MCF 10A (cell line): Measurements from ENCODE around the gene SLC5A10. TPM values are rescaled to one million over a fixed set of nuclear protein-coding genes. Genes with fewer than 3 reads are reported as not detected.
"Not testable (repeated sequence)": the region's sequence is repeated elsewhere in the genome, so short reads cannot be mapped to it uniquely, and the experiment has no call there.

Experiments used
- BruUV-seq: library from RNA; stranded (reverse); fragments of 400-500 nt; replicated peaks from 2 replicates; lab custom pipeline; 2021; lab: Mats Ljungman, UMichigan
- CTCF ChIA-PET: fragments of 300-600 bp; sonication (Branson Sonifier 250); formaldehyde crosslinking; extraction: SDS; loops from one replicate; lab custom pipeline; 2021; ENCODE audit warnings: antibody characterized with exemption, inconsistent platforms; lab: Yijun Ruan, JAX
- POLR2A ChIA-PET: fragments of 300-600, 350-650 bp; sonication (Branson Sonifier 250); formaldehyde crosslinking; extraction: SDS; loops from one replicate; lab custom pipeline; 2020; ENCODE audit warnings: antibody characterized with exemption, inconsistent platforms; lab: Yijun Ruan, JAX
- DNase-seq: peaks from one replicate; pipeline ENCODE4 v3.0.0-alpha.2; 2018; ENCODE audit not compliant: unreplicated experiment
- H3K27ac Mint-ChIP-seq: one replicate; pipeline ENCODE4 v1.8.0; 2022; ENCODE audit warnings: mild to moderate bottlenecking, low read depth, mixed read lengths; ENCODE audit not compliant: unreplicated experiment
- H3K27me3 Mint-ChIP-seq: one replicate; pipeline ENCODE4 v1.8.0; 2022; ENCODE audit warnings: mixed read lengths; ENCODE audit not compliant: insufficient read depth, unreplicated experiment
- H3K36me3 Mint-ChIP-seq: one replicate; pipeline ENCODE4 v1.8.0; 2022; ENCODE audit warnings: mild to moderate bottlenecking, moderate library complexity, mixed read lengths; ENCODE audit not compliant: insufficient read depth, unreplicated experiment
- H3K4me1 Mint-ChIP-seq: one replicate; pipeline ENCODE4 v1.8.0; 2022; ENCODE audit warnings: mixed read lengths; ENCODE audit not compliant: insufficient read depth, unreplicated experiment
- H3K4me3 Mint-ChIP-seq: one replicate; pipeline ENCODE4 v1.8.0; 2022; ENCODE audit warnings: mild to moderate bottlenecking, moderate library complexity, mixed read lengths; ENCODE audit not compliant: unreplicated experiment
- H3K9me3 Mint-ChIP-seq: one replicate; pipeline ENCODE4 v1.8.0; 2022; ENCODE audit warnings: mixed read lengths; ENCODE audit not compliant: unreplicated experiment
- intact Hi-C: fragments of 100-400 bp; cut with micrococcal nuclease; formaldehyde crosslinking; loops from 2 replicates; pipeline ENCODE4 v1.14.1; 2022
- total RNA-seq: library from RNA; stranded (reverse); gene quantifications from 2 replicates; pipeline ENCODE4 v1.2.3, GENCODE V29; 2022
- TF ChIP-seq, protein P1 (sequence below): fragments of 200-600 bp; IDR thresholded peaks from one replicate; pipeline ENCODE4 v1.8.0; 2022; ENCODE audit warnings: antibody characterized with exemption, mild to moderate bottlenecking; ENCODE audit not compliant: unreplicated experiment

Gene SLC5A10
- total RNA-seq, 1 experiment from 2014 or later = 0.16 TPM

DNA sequence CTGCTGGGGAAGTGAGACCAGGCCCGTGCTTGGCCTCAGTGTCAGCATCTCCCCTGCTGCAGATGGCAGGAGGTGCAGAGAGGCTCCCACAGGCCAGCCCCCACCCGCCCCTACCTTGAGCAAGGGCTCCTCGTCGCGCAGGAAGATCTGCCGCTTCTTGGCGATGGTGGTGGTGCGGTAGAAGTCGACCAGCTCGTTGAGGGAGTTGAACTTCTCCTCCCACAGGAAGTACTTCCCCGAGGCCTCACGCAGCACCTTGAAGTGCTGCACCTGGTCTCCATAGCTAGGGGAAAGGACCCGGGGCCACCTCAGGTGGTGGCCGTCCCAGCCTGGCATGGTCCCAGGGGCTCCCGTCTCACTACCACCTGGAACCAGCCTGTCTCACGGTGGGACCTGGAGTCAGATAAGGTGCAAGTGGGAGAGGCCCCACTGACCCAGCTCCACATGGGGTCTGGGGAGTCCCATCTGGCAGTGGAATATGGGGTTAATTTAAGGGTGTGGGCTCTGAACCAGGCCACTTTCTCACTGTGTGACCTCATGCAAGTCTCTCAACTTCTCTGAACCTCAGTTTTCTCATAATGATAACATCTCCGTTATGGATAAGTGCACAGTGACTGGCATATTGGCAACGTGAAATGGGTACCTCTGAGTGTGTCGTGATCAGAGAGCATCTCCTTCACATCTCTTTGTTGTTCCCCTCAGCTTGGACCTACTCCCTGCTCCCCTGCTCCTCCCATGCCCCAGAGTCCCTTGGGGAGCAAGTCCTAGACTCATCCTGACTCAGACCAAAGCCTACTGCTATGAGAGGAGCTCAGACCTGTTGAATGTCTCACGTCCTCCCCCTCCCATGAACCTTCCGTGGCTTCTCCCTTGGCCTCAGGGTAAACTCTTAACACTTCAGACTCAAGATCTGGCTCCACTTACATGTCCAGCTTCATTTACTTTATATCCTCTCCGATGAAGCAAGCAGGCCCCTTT is 72.4 kb downstream of the SLC5A10 start:
- BruUV-seq = no TSS peak
- H3K36me3 Mint-ChIP-seq = no peaks in the 10 kb centered on the region
- ChIA-PET CTCF (interaction anchor here (0.6 to 3.5 kb wide), 3 partner anchors 11 to 63 kb away, joined by 3 to 22 read pairs (median 6); no protein-coding TSS in a partner anchor), POLR2A (interaction anchor here (2.2 kb wide), 1 partner anchor 20 kb away, joined by 8 read pairs; the partner anchor contains the start of gene FAM83G)
- H3K27ac Mint-ChIP-seq = no peak overlapping the region
- DNase-seq = peak; percentile 30
- intact Hi-C loops = no loop called here
- H3K4me3 Mint-ChIP-seq = no peak overlapping the region
- H3K9me3 Mint-ChIP-seq = no peaks in the 10 kb centered on the region
- no peaks in the 10 kb centered on the region for H3K4me1 Mint-ChIP-seq
- no peaks in the 10 kb centered on the region for H3K27me3 Mint-ChIP-seq
- TF ChIP-seq, protein P1, sequence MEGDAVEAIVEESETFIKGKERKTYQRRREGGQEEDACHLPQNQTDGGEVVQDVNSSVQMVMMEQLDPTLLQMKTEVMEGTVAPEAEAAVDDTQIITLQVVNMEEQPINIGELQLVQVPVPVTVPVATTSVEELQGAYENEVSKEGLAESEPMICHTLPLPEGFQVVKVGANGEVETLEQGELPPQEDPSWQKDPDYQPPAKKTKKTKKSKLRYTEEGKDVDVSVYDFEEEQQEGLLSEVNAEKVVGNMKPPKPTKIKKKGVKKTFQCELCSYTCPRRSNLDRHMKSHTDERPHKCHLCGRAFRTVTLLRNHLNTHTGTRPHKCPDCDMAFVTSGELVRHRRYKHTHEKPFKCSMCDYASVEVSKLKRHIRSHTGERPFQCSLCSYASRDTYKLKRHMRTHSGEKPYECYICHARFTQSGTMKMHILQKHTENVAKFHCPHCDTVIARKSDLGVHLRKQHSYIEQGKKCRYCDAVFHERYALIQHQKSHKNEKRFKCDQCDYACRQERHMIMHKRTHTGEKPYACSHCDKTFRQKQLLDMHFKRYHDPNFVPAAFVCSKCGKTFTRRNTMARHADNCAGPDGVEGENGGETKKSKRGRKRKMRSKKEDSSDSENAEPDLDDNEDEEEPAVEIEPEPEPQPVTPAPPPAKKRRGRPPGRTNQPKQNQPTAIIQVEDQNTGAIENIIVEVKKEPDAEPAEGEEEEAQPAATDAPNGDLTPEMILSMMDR = no peak

DNA sequence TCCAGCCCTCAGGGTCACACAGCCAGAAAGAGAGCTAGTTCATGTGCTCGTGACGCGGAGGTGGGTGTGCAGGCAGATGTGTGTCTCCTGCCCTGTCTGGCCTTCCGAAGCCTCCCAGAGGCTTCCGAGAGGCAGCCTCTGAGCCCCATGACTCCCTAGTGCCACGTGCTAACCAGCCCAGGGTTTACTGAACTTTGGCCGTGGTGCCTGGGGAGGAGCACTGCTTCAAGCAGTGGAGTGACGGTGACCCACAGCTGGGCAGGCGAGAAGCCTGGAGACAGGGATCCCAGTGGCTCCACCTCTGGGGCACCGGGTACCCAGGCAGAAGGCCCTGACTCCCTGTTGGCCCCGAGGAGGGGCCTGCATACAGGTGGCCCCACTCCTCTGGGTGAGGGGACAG is 76.7 kb downstream of the SLC5A10 start:
- H3K36me3 Mint-ChIP-seq, H3K4me1 Mint-ChIP-seq, BruUV-seq, H3K27ac Mint-ChIP-seq, H3K27me3 Mint-ChIP-seq, H3K4me3 Mint-ChIP-seq, POLR2A ChIA-PET, H3K9me3 Mint-ChIP-seq, intact Hi-C loops, DNase-seq, CTCF ChIA-PET: not testable (repeated sequence)

DNA sequence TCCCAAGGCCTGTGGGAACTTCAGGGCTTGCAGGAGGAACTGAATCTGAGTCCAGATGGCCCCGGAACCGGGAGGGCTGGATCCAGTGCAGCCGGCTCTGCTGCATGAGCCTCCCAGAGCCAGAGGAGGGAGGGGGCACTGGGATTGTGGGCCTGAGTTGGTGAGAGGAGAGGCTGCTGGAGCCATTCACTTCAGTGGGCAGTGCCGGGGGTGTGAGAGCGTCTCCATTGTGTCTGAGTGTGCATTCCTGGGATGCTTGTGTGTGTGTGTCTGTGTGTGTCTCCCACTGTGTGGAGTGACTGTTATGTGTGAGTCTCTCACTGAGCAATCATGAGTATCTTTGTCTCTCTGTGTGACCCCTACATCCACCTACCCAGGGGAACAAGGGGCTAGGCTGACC is 77.8 kb downstream of the SLC5A10 start:
- H3K27ac Mint-ChIP-seq, DNase-seq, intact Hi-C loops, CTCF ChIA-PET, H3K9me3 Mint-ChIP-seq, H3K4me1 Mint-ChIP-seq, H3K4me3 Mint-ChIP-seq, H3K36me3 Mint-ChIP-seq, POLR2A ChIA-PET, H3K27me3 Mint-ChIP-seq, BruUV-seq: not testable (repeated sequence)

DNA sequence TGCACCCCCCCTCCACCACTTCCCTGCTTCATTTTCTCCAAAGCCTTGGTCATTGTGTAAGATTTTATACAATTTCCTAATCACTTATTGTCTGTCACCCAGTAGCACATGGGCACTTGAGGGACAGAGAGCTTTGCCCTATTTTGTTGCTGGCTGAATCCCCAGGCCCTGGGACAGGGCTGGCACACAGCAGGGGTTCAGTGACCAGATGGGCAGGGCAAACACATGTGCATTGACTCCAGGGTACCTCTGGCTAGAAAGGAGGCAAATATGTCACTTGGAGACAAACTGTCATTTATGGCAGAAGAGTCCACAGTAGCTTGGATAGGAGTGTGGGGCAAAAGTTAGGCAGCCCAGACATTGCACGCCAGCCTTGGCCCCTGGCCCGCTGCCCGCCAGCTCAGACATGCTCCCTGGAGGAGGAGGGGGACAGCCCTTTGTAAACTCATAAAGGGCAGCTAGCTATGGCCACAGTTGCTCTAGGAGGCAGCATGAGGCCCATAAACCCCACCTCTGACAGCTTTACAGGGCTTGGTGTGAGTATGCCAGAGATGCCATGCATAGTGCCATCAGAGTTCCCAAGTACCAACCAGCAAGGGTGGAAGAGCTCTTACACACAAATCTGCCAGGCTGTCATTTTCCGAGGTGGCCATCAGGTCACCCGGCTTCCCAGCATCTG is 78.9 kb downstream of the SLC5A10 start:
- H3K27me3 Mint-ChIP-seq, H3K36me3 Mint-ChIP-seq, BruUV-seq, H3K9me3 Mint-ChIP-seq, intact Hi-C loops, CTCF ChIA-PET, POLR2A ChIA-PET, H3K4me1 Mint-ChIP-seq, DNase-seq, H3K4me3 Mint-ChIP-seq, H3K27ac Mint-ChIP-seq: not testable (repeated sequence)

DNA sequence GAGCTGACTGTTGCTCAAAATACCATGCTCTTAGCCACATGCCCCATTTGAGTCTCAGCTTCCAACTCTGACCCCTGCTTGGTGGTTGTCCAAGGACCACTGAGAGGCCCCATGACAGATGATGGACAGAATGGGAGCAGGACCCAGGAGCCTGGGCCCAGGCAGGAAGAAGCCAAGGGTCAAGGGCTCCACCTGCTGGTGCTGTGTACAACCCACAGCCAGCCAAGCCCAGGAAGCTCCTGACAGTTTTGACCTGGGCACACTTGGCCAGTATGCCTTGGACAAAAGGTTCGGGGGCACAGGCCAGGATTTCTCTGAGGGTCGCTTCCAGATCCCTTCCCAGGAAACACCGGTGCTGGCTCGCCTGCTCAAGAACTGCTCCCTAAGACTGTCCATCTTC is 79.8 kb downstream of the SLC5A10 start:
- POLR2A ChIA-PET, DNase-seq, BruUV-seq, H3K9me3 Mint-ChIP-seq, H3K4me1 Mint-ChIP-seq, H3K36me3 Mint-ChIP-seq, H3K4me3 Mint-ChIP-seq, CTCF ChIA-PET, H3K27me3 Mint-ChIP-seq, H3K27ac Mint-ChIP-seq, intact Hi-C loops: not testable (repeated sequence)
- TF ChIP-seq, protein P1 = peak; percentile 59

DNA sequence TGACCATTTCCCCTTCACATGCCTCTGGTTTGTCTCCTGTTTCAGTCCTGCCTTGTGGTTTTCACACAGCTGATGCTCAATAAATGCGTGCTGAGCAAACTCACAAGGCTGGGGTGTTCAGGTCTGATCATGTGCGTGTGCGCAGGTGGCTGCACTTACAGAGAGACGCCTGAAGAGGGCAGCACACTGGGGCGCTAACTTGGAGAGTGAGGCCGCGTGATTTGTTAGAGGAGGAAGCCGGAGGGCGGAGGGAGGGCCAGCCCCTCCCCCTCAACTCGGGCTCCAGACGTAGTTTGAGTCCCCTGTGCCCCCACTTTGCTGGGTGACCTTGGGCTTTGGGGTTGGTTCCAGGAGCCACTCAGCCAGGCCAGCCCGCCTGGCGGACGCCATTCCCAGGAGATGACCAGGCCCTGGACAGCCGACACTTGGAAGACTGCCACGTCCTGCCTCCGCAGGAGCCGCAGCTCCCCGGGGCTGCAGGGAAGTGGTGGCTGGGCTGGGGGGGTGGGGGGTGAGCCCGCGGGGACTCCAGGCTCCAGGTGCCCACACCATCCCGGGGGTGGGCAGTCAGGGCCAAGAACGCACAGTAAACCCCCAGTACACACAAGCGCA is 80.5 kb downstream of the SLC5A10 start:
- H3K27ac Mint-ChIP-seq, CTCF ChIA-PET, H3K4me1 Mint-ChIP-seq, H3K4me3 Mint-ChIP-seq, intact Hi-C loops, DNase-seq, H3K36me3 Mint-ChIP-seq, H3K9me3 Mint-ChIP-seq, H3K27me3 Mint-ChIP-seq, POLR2A ChIA-PET, BruUV-seq: not testable (repeated sequence)

DNA sequence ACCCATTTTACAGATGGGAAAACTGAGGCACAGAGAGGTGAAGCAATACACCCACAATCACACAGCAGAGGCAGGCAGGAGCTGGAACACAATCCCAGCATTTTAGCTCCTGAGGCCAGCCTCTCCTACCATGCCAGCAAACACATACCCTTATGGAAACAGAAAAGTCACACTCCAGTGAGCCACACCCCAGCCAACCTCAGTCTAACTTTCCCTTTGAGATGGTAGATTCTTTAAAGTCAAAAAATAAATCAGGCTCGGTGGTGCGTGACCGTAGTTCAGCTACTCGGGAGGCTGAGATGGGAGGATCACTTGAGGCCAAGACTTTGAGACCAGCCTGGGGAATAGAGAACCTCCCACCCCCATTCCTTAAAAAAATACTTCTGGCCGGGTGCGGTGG is 84.2 kb downstream of the SLC5A10 start:
- H3K4me1 Mint-ChIP-seq, BruUV-seq, H3K27ac Mint-ChIP-seq, H3K9me3 Mint-ChIP-seq, H3K4me3 Mint-ChIP-seq, POLR2A ChIA-PET, H3K36me3 Mint-ChIP-seq, DNase-seq, H3K27me3 Mint-ChIP-seq, CTCF ChIA-PET, intact Hi-C loops: not testable (repeated sequence)
